Uterus (tissue), 4 donors: ENCODE results near the gene KRT78. TPM values are rescaled to one million over a fixed set of nuclear protein-coding genes. Genes with fewer than 3 reads are reported as not detected.

Source experiments
- DNase-seq, 2 donors: peaks; one replicate each; pipeline ENCODE4 v3.0.0-alpha.2; 2019 to 2020
- H3K27ac ChIP-seq, 2 donors: fragments of 200-600 bp; sonication (generic); 1 replicate in 1 of 2; 2 replicates in 1 of 2; pipeline ENCODE4 v1.5.1; 2016 to 2018
- H3K27me3 ChIP-seq, 2 donors: fragments of 200-600 bp; sonication (generic); one replicate each; pipeline ENCODE4 v1.5.1; 2018 to 2019; ENCODE audit warnings: control low read depth in 1 of 2
- H3K36me3 ChIP-seq, 2 donors: fragments of 200-600 bp; sonication (generic); one replicate each; pipeline ENCODE4 v1.5.1; 2019; ENCODE audit warnings: control low read depth in 1 of 2
- H3K4me1 ChIP-seq, 2 donors: fragments of 200-600 bp; sonication (generic); one replicate each; pipeline ENCODE4 v1.5.1; 2018 to 2019; ENCODE audit warnings: control low read depth in 1 of 2
- H3K4me3 ChIP-seq, 2 donors: fragments of 200-600 bp; sonication (generic); 1 replicate in 1 of 2; 2 replicates in 1 of 2; pipeline ENCODE4 v1.5.1; 2018 to 2019; ENCODE audit warnings: mild to moderate bottlenecking in 1 of 2
- H3K9me3 ChIP-seq, 2 donors: fragments of 200-600 bp; sonication (generic); one replicate each; pipeline ENCODE4 v1.5.1; 2019; ENCODE audit warnings: control low read depth in 1 of 2
- CTCF ChIP-seq, 4 experiments: fragments of 200-600 bp in 2 of 4; fragments of 450-650 bp in 2 of 4; sonication (generic) in 2 of 4; IDR thresholded peaks; one replicate each; pipeline ENCODE4 v1.5.1; 2016 to 2019; ENCODE audit warnings: antibody characterized with exemption in 4 of 4, mild to moderate bottlenecking in 2 of 4, moderate library complexity in 1 of 4
- POLR2A ChIP-seq, 2 donors: fragments of 450-650 bp; IDR thresholded peaks; one replicate each; pipeline ENCODE4 v1.6.1; 2016; ENCODE audit warnings: antibody characterized with exemption in 2 of 2, mild to moderate bottlenecking in 1 of 2, moderate library complexity in 1 of 2
- intact Hi-C: fragments of 100-400 bp; cut with DNase I; formaldehyde crosslinking; loops from one replicate; pipeline ENCODE4 v1.15.1; 2023; ENCODE audit warnings: low total_unique reads
- total RNA-seq, 4 donors: library from RNA; depleted of rRNA in 3 of 4; stranded (reverse); fragments of >200 nt in 3 of 4; gene quantifications; one replicate each; pipeline versions ENCODE4 v1.1.0 to v1.2.4, GENCODE V29; 2014 to 2023
- donor health status: DM: yes; HTN: yes; CAD: no.

KRT78 gene
- total RNA-seq, 4 donors from 2014 or later = not detected

GRCh38 chr12:52820521-52820920, 28.3 kb downstream of the KRT78 start:
- no peak for DNase-seq
- no peaks in the 10 kb centered on the region for H3K27me3 ChIP-seq

GRCh38 chr12:52819731-52820510, 28.9 kb downstream of the KRT78 start:
- Histone ChIP-seq H3K9me3 (no peaks in the 10 kb centered on the region), H3K27me3 (no peaks in the 10 kb centered on the region), H3K36me3 (no peaks in the 10 kb centered on the region), H3K27ac (no peak overlapping the region), H3K4me3 (no peak overlapping the region), H3K4me1 (no peaks in the 10 kb centered on the region)
- no peak for TF ChIP-seq POLR2A (IDR thresholded peaks at IDR 0.05)
- no peak for TF ChIP-seq CTCF (IDR thresholded peaks at IDR 0.05)
- DNase-seq = no peak
- intact Hi-C loops = no loop called here

More at GRCh38 chr12:52820521-52820920, 28.3 kb downstream of the KRT78 start:
- Histone ChIP-seq H3K9me3 (no peaks in the 10 kb centered on the region), H3K36me3 (no peaks in the 10 kb centered on the region), H3K27ac (no peak overlapping the region), H3K4me1 (no peaks in the 10 kb centered on the region), H3K4me3 (no peak overlapping the region)
- intact Hi-C loops = no loop called here
- TF ChIP-seq CTCF (IDR thresholded peaks at IDR 0.05) (no peak), POLR2A (IDR thresholded peaks at IDR 0.05) (no peak)

GRCh38 chr12:52818887-52819420, 29.8 kb downstream of the KRT78 start:
- Histone ChIP-seq H3K4me3 (no peak overlapping the region), H3K27me3 (no peaks in the 10 kb centered on the region), H3K4me1 (no peaks in the 10 kb centered on the region), H3K9me3 (no peaks in the 10 kb centered on the region), H3K36me3 (no peaks in the 10 kb centered on the region), H3K27ac (no peak overlapping the region)
- DNase-seq = no peak
- TF ChIP-seq CTCF (IDR thresholded peaks at IDR 0.05) = no peak
- TF ChIP-seq POLR2A (IDR thresholded peaks at IDR 0.05) = no peak
- intact Hi-C loops = no loop called here

- Histone ChIP-seq H3K4me3 (no peak overlapping the region), H3K27ac (no peak overlapping the region), H3K9me3 (no peaks in the 10 kb centered on the region), H3K36me3 (no peaks in the 10 kb centered on the region), H3K4me1 (no peaks in the 10 kb centered on the region), H3K27me3 (no peaks in the 10 kb centered on the region)
- intact Hi-C loops = no loop called here
- no peak for TF ChIP-seq CTCF (IDR thresholded peaks at IDR 0.05)
- no peak for DNase-seq
These were observed 30.4 kb downstream of the KRT78 start for GRCh38 chr12:52818388-52818787.

GRCh38 chr12:52817699-52818238, 31.0 kb downstream of the KRT78 start:
- Histone ChIP-seq H3K4me3 (no peak overlapping the region), H3K36me3 (no peaks in the 10 kb centered on the region), H3K27ac (no peak overlapping the region), H3K4me1 (no peaks in the 10 kb centered on the region), H3K27me3 (no peaks in the 10 kb centered on the region), H3K9me3 (no peaks in the 10 kb centered on the region)
- intact Hi-C loops = no loop called here
- no peak for DNase-seq
- TF ChIP-seq POLR2A (IDR thresholded peaks at IDR 0.05) (no peak), CTCF (IDR thresholded peaks at IDR 0.05) (no peak)
